ENCODE results near the gene PRPF31.

GRCh38 chr19:54152878-54153524, 37.4 kb downstream of the PRPF31 start:
- no peak for TF ChIP-seq PHB2 (IDR thresholded peaks at IDR 0.05; ENCODE audit: low read depth)
- no peak for TF ChIP-seq CTCF (IDR thresholded peaks at IDR 0.05 in 2 of 3, conservative IDR thresholded peaks at IDR 0.05 in 1 of 3; ENCODE audit: insufficient read depth in 2 of 3, low read depth in 1 of 3, low read length in 3 of 3)
- no peak for TF ChIP-seq NFRKB (IDR thresholded peaks at IDR 0.05; ENCODE audit: low read depth)
- no peak for TF ChIP-seq CEBPZ (IDR thresholded peaks at IDR 0.05; ENCODE audit: borderline replicate concordance, low read depth, low read length)
- TF ChIP-seq ATF4 (CRISPR knock-in tag; IDR thresholded peaks at IDR 0.05), result no peak
- no peak for TF ChIP-seq POLR2A (conservative IDR thresholded peaks at IDR 0.05)
- no peak for TF ChIP-seq FOXP4 (CRISPR knock-in tag; IDR thresholded peaks at IDR 0.05; ENCODE audit: borderline replicate concordance)
- no peak for TF ChIP-seq RBM25 (IDR thresholded peaks at IDR 0.05; ENCODE audit: low read depth, low read length, severe bottlenecking)
- TF ChIP-seq CHD7 (IDR thresholded peaks at IDR 0.05; ENCODE audit: low read depth, low read length), result no peak
- TF ChIP-seq ZNF695 (CRISPR knock-in tag; IDR thresholded peaks at IDR 0.05), result no peak
- TF ChIP-seq ZNF274 (IDR thresholded peaks at IDR 0.05; ENCODE audit: borderline replicate concordance, low read depth, low read length), result no peak
- no peak for TF ChIP-seq EP300 (IDR thresholded peaks at IDR 0.05; ENCODE audit: low read length)
- TF ChIP-seq TBP (optimal IDR thresholded peaks at IDR 0.05; ENCODE audit: low read depth, low read length), result no peak
